AG04449 (cell line): Measurements from ENCODE around the gene MEGF11.
"Not testable (repeated sequence)": the region's sequence is repeated elsewhere in the genome, so short reads cannot be mapped to it uniquely, and the experiment has no call there.

Source experiments
- CTCF ChIA-PET: fragments of 350-600 bp; formaldehyde crosslinking; extraction: SDS; loops from one replicate; lab custom pipeline; 2021; ENCODE audit warnings: antibody characterized with exemption; lab: Yijun Ruan, JAX
- POLR2A ChIA-PET: fragments of 400-600, 350-600 bp; formaldehyde crosslinking; extraction: SDS; loops from one replicate; lab custom pipeline; 2020; ENCODE audit warnings: antibody characterized with exemption, inconsistent platforms; lab: Yijun Ruan, JAX
- DNase-seq: peaks from one replicate; pipeline ENCODE4 v3.0.0-alpha.2; 2010; ENCODE audit warnings: low read depth, low spot score
- H3K4me3 ChIP-seq: 2 replicates; pipeline ENCODE4 v1.5.1; 2011; ENCODE audit warnings: low read depth, mild to moderate bottlenecking, control low read depth, low read length
- TF ChIP-seq, protein P1 (sequence below): IDR thresholded peaks from one replicate; pipeline ENCODE4 v1.5.1; 2011; ENCODE audit warnings: mild to moderate bottlenecking, moderate library complexity, low read length, control low read depth, inconsistent platforms; ENCODE audit not compliant: insufficient read depth; ENCODE audit errors: missing control alignments

MEGF11 gene

DNA sequence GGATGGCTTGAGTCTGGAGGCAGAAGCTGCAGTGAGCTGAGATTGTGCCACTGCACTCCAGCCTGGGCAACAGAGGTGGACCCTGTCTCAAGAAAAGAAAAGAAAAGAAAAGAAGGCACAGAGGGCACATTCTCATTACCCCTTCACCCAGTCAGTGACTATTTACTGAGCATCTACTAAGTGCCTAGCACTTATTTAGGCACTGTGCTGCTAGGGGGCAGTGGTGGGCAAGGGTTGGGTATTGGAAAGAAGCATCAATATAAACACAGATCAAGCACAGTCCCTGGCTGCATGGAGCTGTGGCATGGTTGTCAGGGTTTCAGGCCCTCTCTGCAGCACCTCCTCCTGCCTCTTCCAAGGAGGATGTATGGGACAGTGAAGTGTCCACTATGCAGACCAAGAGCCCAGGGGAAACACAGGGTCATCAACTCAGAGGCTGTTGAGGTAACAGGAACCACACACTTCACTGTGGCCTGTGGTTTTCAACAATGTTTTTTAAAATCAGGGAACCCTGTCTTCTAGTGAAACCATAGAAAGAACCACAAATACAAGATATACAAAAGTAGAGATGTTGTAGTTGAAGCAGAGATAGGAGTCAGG lies 245.8 kb downstream of the MEGF11 start:
- TF ChIP-seq, protein P1, sequence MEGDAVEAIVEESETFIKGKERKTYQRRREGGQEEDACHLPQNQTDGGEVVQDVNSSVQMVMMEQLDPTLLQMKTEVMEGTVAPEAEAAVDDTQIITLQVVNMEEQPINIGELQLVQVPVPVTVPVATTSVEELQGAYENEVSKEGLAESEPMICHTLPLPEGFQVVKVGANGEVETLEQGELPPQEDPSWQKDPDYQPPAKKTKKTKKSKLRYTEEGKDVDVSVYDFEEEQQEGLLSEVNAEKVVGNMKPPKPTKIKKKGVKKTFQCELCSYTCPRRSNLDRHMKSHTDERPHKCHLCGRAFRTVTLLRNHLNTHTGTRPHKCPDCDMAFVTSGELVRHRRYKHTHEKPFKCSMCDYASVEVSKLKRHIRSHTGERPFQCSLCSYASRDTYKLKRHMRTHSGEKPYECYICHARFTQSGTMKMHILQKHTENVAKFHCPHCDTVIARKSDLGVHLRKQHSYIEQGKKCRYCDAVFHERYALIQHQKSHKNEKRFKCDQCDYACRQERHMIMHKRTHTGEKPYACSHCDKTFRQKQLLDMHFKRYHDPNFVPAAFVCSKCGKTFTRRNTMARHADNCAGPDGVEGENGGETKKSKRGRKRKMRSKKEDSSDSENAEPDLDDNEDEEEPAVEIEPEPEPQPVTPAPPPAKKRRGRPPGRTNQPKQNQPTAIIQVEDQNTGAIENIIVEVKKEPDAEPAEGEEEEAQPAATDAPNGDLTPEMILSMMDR: no peak
- no peak overlapping the region for H3K4me3 ChIP-seq
- DNase-seq: no peak
- ChIA-PET POLR2A (no interaction called here), CTCF (no interaction called here)

GRCh38 chr15:66006986-66007385 lies 246.6 kb downstream of the MEGF11 start:
- CTCF ChIA-PET: no interaction called here
- DNase-seq: no peak
- TF ChIP-seq, protein P1: no peak

GRCh38 chr15:66004618-66005262 lies 248.8 kb downstream of the MEGF11 start:
- TF ChIP-seq, protein P1: no peak
- DNase-seq: no peak
- POLR2A ChIA-PET: no interaction called here
- CTCF ChIA-PET: no interaction called here
- H3K4me3 ChIP-seq: no peak overlapping the region

More at GRCh38 chr15:66006986-66007385, 246.6 kb downstream of the MEGF11 start:
- POLR2A ChIA-PET: no interaction called here
- no peak overlapping the region for H3K4me3 ChIP-seq

- DNase-seq, CTCF ChIA-PET, POLR2A ChIA-PET, H3K4me3 ChIP-seq: not testable (repeated sequence)
These were observed 250.4 kb downstream of the MEGF11 start for GRCh38 chr15:66003129-66003528.

GRCh38 chr15:66001717-66002426 lies 251.7 kb downstream of the MEGF11 start:
- CTCF ChIA-PET: no interaction called here
- H3K4me3 ChIP-seq: no peak overlapping the region
- DNase-seq: no peak
- POLR2A ChIA-PET: no interaction called here
- TF ChIP-seq, protein P1: no peak

DNA sequence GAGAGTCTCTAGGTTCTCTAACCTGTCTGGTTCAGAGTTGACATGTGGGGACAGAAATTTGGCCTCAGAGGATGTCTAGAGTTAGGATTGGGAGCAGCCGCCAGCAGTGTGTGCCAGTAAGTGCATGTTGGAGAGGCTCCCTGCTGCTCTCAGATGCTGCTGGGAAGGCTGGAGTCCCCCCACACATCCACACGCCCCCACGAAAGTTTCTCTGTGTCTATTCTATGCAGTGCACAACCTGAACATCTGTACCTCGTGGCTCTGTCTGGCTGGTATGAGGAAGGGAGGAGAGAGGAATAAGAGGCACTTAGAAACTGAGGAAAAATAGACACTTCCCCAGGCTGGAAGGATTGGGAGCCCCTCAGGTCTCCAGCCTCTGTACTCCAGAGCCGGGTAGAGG lies 252.5 kb downstream of the MEGF11 start:
- DNase-seq: no peak
- CTCF ChIA-PET: interaction anchor here (1.2 kb wide), 1 partner anchor 22 kb away, joined by 3 read pairs; no protein-coding TSS in a partner anchor
- POLR2A ChIA-PET: no interaction called here

More for the DNA sequence above, 252.5 kb downstream of the MEGF11 start:
- H3K4me3 ChIP-seq: no peak overlapping the region
- TF ChIP-seq, protein P1: no peak
